C4-2B (cell line): ENCODE data around the gene RANBP3.

Experiments
- H3K27ac ChIP-seq: fragments of 450-650 bp; 2 replicates; pipeline ENCODE4 v1.5.1; 2017
- CTCF ChIP-seq: fragments of 450-650 bp; conservative IDR thresholded peaks from 2 replicates; pipeline ENCODE4 v1.5.1; 2017; ENCODE audit warnings: mild to moderate bottlenecking
- ZFX ChIP-seq: fragments of 450-650 bp; IDR thresholded peaks from 2 replicates; pipeline ENCODE4 v1.6.1; 2017

The RANBP3 gene

GRCh38 chr19:5867201-5868136, 110.5 kb downstream of the RANBP3 start:
- TF ChIP-seq ZFX (no peak), CTCF (no peak)
- no peak overlapping the region for H3K27ac ChIP-seq
